GM21529 (cell line): ENCODE data around the gene FPR3.
"Not testable (repeated sequence)": the region's sequence is repeated elsewhere in the genome, so short reads cannot be mapped to it uniquely, and the experiment has no call there.

Source experiments
- ATAC-seq: cut with Tn5 transposase; IDR thresholded peaks from one replicate; pipeline ENCODE4 v1.9.1; 2021; ENCODE audit not compliant: unreplicated experiment

FPR3 gene, protein sequence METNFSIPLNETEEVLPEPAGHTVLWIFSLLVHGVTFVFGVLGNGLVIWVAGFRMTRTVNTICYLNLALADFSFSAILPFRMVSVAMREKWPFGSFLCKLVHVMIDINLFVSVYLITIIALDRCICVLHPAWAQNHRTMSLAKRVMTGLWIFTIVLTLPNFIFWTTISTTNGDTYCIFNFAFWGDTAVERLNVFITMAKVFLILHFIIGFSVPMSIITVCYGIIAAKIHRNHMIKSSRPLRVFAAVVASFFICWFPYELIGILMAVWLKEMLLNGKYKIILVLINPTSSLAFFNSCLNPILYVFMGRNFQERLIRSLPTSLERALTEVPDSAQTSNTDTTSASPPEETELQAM

DNA sequence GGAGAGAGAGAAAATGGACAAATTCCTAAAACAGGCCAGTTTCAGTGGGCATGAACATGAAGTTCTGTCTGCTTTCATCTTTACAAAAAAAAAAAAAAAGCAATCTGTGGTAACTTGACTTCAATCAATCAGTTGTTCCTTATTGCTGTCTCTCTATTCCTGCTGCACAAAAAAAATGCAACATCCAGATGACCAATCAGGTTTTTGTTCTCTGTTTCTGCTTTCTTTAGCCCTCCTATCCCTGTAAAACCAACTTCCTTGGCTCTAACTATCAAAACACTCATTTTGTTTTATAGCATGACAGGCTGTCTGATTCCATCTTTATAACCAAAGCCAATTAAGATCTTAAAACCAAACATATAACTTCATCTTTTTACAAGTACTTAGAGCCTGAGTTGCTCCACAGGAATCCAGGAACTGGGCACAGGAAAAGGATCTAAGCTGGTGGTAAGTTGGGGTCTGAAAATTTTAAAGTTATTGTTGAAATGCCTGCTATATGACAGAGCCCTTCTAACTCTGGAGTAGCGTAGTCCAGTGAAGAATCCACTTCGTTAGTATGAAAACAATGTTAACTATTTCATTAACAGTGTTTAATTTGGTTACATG lies at the start of gene FPR3:
TSS of gene FPR3 (plus strand) at position 273 of the 606 bp plus-strand sequence. CDS start 28,592 bp downstream, outside the sequence.
- no peak for ATAC-seq

DNA sequence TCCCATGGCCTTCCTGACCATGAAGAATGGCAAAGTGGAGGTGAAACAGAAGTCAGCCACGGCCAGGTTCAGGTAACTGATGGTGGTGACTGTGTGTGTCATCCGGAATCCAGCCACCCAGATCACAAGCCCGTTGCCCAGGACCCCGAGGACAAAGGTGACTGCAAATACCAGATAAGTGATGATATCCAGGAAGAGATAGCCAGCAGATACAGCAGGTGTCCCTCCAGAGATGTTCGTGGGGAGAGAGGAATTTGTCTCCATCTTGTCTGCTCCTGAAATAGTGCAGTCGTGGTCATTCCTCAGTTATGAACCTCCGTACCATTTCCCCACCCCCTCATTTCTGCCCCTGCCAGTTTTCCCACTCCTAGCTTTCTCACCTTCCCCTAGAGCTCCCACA lies 48.2 kb upstream of the FPR3 start:
- no peak for ATAC-seq

DNA sequence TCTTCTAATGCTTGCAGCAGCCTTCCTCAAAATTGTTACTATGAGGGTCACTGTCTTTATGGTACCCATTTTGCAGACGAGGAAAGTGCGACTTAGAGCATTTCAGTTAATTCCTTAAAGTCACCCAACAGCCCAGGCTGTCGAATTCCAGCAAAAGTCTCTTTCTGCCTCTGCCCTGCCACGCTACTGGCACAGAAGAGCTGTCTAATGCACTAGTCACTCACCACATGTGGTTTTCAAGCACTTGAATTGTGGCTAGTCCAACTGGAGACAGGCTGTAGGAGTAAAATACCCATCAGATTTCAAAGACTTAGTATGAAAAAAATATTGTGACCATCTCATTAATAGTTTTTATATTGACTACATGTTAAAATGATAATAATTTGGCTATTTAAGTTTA lies 45.0 kb upstream of the FPR3 start:
- ATAC-seq = no peak

DNA sequence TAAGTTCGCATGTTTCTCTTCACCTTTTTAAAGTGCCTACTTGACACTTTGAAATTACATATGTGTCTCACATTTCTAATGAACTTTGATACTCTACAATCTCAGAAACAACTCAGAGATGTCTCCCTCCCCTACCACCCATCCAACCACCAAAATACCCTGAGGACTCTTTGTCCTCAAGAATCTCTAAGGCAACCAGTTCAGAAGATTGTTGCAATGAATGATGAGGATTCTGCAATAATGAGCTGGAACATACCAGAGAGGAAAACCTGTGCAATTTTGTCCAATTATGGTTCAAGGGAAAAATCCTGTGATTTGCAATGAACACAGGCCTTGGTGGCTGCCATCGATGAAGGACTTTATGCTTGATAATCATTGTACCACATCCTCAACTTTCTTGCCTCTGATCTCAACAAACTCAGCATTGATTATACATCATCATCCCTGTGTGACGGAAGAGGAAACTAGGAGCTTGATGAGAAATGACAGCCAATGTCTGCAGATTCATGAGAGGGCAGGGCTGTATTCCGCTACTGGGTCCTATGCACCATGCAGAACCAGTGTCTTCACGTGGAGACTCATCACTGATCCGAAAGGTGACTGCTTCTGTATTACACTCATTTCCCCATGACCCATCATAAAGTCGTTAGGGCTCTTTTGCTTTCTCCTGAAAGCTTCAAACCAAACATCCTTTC lies 44.4 kb upstream of the FPR3 start:
- ATAC-seq = no peak

DNA sequence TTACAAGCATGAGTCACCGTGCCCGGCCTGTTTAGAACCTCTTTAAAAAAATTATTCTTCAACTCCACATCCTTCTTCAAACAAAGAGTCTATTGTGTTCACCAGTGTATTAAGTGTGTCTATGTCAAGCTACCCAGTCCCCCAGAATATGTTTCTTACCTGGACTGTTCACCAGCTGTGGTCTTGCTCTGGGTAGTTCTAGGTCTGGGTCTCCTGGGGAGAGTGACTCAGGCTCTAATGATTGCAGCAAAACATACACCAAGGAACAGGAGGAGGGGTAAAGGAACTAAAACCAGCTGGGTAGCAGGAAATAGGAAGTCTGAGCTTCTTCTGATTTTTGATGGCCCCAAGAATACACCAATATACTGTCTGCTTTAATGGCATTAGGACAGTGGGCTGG lies 43.3 kb upstream of the FPR3 start, which contains the start of gene FPR1:
TSS of gene FPR1 (minus strand) at position 224 of the 400 bp plus-strand sequence. CDS start 4,884 bp downstream, outside the sequence.
- no peak for ATAC-seq

DNA sequence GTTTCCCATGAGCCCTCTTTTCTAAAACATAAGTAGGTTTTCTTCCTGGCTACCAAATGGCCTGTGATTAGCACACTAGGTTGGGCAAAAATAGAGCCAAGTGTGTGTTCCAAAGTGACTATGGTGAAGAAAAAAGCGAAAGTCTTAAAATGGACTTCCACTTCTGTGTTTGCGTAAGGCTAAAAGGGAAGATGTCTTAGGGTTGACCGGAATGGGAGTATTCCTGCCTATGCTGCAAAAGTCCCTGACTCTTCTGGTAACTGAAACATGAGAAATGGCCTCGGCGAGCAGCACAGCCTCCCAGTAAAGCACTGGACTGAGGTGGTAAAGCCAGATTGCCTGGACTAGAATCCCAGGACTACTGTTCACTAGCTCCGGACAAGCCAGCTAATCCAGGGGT lies 40.8 kb upstream of the FPR3 start:
- no peak for ATAC-seq

DNA sequence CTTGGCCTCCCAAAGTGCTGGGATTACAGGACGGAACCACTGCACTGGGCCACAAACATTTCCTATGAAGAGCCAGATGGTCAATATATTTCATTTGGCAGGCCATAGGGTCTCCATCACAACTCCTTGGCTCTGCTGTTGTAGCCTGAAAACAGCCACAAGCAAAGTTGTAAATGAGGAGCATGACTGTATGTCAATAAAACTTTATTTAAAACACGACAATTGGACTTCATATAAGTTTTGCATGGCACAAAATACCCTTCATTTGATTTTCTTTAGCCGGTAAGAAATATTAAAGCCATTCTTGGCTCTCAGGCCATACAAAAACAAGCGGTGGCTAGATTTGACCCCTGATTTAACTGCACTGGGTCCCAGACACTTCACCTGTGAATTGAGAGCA lies 40.2 kb upstream of the FPR3 start:
- no peak for ATAC-seq

DNA sequence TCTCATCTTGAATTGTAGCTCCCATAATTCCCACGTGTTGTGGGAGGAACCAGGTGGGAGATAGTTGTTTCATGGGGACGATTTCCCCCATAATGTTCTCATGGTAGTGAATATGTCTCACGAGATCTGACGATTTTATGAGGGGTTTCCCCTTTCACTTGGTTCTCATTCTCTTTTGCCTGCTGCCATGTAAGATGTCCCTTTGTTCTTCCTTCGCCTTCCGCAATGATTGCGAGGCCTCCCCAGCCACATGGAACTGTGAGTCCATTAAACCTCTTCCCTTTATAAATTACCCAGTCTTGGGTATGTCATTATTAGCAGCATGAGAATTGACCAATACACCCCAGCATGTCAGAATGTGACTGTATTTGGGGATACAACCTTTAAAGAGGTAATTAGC lies 39.4 kb upstream of the FPR3 start:
- ATAC-seq = no peak

DNA sequence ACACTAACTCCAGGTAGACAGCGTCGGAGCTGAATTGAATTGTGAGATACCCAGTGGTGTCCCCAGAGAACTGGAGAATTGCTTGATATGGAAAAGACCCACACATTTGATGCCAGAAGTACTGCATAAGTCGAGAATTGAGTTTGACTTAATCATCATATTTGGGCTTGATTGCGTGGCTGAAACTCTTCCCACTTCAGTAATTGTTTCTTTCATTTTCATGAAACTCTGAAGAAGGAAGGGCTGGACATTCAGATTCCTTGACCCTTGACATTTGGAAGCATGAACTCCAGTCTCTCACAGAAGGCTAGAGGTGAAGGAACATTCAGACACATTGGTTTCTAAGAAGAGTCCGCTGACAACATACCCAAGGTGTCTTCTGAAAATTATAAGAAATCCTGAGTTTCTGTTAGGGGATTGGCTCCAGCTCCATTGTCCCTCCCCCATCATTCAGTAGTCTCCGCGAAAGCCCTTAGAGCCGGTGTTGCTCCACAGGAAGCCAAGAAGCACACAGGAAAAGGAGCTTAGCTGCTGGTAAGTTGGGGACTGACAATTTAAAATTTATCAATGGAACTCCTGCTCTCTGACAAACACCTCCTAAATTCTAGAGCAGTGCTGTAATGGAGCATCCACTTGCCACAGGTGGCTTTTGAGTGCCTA lies 34.1 kb upstream of the FPR3 start, which contains the start of gene FPR2:
TSS of gene FPR2 (plus strand) at position 484 of the 660 bp plus-strand sequence. CDS start 7,479 bp downstream, outside the sequence.
- no peak for ATAC-seq

DNA sequence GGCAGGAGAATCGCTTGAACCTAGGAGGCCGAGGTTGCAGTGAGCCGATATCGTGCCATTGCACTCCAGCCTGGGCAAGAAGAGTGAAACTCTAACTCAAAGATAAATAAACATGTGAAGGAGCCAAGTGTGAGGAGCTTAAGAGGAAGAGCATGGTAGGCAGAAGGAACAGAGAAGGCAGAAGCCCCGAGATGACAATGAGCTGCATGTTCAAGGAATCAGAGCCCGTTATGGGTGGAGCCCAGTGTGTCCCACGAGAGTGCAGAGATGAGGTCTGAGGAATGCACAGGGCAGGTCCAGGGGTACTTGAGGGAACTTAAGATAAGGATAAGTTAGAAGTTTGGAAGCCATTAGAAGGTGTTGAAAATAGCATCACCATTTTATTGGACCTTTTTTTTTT lies 33.3 kb upstream of the FPR3 start:
- no peak for ATAC-seq

DNA sequence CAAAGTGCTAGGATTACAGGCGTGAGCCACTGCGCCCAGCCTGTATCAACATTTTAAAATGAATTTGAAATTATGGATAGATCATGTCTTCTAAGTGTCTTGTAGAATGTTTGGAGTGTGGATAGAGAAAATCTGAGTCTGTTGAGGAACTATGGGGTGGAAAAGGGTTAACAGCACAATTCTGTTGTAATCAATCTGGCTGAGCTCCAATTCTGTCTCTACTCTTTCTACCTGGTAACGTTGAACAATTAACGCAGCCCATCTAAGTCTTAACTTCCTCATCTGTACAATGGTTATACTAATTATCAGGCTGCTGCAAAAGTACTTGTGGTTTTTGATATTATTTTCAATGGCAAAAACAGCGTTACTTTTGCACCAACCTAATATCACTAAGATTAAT lies 29.9 kb upstream of the FPR3 start:
- ATAC-seq = no peak

DNA sequence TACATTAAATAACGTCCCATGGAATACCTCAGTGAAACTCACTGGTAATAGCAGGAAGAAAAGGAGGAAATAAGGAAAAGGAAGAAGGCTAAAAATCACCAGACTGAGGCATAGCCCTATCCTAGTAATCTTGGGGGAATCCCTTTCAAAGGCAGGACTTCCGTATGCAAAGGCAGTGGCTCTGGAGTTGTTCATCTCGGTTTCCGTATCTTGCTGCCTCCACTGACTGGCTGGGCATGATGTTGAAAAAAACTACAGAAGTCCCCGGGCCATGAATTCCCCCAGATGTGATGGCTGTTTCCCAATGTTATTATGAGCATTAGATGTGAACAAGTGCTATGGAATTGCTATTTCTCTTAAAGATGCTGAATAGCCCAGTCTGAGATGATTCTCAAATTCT lies 28.5 kb upstream of the FPR3 start:
- ATAC-seq = no peak

DNA sequence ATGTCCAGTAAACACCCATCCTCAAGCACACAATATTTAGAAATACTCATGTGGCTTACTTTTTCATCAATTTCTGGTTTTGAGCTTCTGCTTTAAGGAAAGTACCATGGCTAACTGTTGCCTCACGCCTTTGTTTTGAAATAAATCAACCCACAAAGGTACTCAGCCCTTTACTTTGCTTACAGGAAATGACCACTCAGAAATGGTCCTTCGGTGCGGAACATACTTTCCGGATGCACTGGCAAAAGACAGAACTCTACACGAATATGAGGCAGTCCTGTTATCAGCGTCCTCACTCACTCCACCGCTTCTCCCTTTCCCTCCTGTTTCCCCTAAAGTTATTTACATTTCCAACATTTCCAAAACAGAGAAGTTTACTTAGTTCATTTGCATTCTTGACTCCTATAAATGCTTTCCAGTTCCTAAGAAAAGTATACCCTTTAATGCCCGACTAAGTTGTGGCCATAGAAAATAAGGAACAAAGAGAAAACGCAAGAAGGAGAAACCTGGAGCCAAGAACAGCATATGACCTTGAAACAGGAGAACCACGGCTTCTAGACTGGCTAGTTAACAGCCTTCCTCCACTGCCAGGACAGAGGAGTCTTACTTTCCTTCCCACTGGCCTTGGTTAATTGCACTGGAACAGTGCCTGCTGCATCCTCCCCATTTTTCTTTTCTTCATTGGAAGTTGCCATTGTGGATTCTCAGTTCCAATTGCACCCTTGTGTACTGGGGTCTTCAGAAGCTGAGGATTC lies 23.4 kb upstream of the FPR3 start:
- ATAC-seq = no peak

DNA sequence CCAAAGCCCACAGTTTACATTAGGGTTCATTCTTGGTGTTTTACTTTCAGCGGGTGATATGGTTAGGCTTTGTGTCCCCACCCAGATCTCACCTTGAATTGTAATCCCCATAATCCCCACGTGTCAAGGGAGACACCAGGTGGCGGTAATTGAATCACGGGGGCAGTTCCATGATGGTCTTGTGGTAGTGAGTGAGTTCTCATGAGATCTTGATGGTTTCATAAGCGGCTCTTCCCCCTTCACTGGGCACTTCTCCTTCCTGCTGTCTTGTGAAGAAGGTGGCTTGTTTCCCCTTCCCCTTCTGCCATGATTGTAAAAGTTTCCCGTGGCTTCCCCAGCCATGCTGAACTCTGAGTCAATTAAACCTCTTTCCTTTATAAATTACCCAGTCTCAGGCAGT lies 22.0 kb upstream of the FPR3 start:
- ATAC-seq = no peak

DNA sequence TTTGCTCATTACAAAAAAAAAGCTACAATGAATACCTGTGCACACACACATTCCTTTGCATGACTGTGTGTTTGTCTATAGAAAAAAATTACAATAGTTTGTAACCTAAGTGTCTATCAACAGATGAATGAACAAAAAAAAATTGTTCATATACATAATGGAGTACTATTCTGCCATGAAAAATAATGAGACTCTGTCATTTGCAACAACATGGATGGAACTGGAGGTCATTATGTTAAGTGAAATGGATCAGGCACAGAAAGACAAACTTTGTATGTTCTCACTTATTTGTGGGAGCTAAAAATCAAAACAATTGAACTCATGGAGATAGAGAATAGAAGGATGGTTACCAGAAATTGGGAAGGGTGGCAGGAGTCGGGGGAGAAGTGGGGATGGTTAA lies 18.4 kb upstream of the FPR3 start:
- not testable (repeated sequence) for ATAC-seq

DNA sequence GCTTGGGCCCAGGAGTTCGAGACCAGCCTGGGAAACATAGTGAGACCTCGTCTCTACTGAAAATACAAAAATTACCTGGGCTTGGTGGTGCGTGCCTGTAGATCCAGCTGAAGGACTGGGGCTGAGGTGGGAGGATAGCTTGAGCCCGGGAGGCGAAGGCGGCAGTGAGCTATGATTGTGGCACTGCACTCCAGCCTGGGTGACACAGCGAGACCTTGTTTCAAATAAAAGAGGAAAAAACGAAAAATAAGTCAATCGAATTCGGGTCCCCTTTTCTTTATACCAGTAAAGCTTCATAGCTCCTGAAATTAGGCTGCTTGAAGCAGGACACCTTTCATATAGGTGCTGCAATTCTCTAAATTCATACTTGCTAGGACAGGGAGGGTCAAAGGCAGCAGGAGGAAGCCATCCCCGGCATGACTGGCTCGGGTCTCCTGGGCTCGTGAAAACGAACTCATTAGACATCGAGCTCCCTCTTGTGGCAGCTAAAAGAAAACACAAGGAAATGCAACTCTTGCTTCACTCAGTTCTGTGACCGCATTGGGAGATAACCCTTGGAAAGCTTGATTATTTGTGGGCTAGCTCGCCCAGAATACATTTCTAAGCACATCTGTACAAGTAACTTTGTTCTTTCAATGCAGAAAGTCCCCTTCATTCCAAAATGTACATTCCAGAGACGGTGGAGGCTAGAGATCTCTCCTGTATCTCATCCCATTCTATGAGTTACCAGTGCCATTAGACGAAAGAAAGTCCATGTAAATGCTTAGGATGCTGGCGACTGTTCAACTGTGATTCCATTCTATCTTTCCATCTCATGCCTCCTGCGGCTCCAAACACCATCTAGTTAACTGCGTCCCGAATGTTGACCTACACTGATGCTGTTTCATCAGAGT lies 17.1 kb upstream of the FPR3 start:
- ATAC-seq = no peak

DNA sequence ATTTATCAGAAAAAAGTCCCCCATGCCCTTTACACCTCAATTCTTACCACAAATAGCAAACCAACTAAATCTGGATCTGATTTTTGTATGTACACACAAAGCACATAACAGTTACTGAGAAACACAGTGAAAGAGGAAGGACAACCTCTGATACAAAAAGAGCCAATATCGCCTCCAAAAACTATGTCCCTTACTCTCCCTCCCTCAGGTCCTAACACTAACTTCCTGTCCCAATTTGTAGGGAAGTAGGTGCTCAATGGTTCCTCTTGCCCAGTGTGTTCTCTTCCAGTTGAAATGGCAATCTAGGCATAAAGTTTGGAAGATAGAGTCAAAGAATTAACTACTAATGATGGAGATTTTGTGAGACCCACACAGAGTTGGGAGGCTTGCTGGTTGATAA lies 15.8 kb upstream of the FPR3 start:
- no peak for ATAC-seq

DNA sequence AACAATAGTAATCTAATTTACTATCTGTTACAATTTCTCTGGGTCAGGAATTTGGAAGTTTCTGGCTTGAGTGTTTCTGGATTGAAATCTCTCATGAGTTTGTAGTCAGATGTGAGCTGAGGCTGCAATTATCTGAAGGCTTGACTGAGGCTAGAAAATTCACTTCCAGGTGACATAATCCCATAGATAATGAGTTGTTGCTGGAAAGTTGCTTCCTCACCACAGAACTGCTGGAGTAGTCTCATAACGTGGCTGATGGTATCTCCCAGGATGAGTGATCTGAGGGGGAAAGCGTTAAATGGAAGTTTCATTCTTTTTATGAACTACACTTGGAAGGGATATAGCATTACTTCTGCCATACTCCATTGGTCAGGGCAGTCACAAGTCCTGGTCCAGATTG lies 15.3 kb upstream of the FPR3 start:
- ATAC-seq = no peak

DNA sequence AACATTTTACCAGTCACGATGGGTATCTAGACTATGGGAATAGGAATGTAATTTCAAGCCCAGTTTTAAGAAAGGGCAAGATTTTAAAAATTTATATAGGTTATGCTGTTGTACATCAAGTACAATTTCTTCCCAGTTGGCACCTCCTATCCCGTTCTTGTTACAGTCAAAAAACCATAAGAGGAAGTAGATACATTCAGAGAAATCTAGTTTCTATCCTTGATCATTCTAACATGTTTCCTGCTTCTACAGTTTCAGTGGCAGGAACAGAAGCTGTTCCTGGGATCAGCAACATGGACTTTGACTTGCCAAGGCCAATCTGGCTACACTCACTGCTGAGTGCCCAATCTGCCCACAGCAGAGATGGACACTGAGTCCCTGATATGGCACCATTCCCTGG lies 14.7 kb upstream of the FPR3 start:
- no peak for ATAC-seq

DNA sequence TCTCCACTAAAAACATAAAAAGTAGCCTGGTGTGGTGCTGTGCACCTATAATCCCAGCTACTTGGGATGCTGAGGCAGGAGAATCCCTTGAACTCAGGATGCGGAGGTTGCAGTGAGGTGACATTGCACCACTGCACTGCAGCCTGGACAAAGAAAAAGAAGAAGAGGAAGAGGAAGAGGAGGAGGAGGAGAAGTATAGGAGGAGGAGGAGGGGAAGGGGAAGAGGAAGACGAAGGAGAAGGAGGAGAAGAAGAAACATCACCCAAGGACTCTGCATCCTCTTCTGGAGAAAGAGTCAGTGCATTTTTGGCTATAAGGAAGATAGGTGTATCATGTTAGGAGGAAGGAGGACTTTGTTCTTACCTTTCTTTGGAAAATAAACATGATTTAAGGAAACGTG lies 13.0 kb upstream of the FPR3 start:
- ATAC-seq = no peak
